Measurements from ENCODE around the gene SRGAP1. TPM values are rescaled to one million over a fixed set of nuclear protein-coding genes. Genes with fewer than 3 reads are reported as not detected.

The SRGAP1 gene
- total and polyA plus RNA-seq, 9 of the 15 experiments (the other 6 are each of a cell fraction or from before 2014, with no cell fraction given): 0.01 to 0.13 (median 0.04) TPM; not detected in 3

DNA sequence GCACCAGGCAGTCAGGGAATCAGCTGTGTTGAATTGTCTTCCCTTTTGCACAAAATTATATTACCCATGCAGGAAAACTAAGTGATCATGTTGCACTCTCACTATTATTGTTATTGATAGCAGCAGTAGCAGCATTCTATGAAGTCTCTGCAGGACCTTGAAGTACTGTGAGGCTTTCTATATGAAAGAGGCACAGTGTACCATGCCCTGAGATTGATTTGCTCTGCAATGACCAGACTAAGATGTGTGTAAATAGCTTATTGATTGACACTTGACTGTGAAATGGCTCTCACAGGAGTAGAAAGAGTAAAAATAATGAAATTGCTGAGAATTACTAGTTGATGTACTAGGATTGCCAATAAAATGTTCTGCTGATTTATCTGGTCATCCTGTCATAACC is 277.7 kb downstream of the SRGAP1 start:
- no TSS peak for BruUV-seq (replicated peaks)
- ChIA-PET POLR2A (interaction anchor here (1.0 kb wide), 1 partner anchor 26 kb away, joined by 3 read pairs; no protein-coding TSS in a partner anchor), CTCF (ENCODE audit: low intra/inter-chr PET ratio) (no interaction called here)
- no peaks in the 10 kb centered on the region for H4K20me1 ChIP-seq (replicated peaks; ENCODE audit: control insufficient read depth, insufficient read depth, low read length)
- no peaks in the 10 kb centered on the region for H3K9me3 ChIP-seq (replicated peaks; ENCODE audit: control insufficient read depth, insufficient read depth, low read depth, low read length)
- no peak for TF ChIP-seq RBM22 (IDR thresholded peaks at IDR 0.05; ENCODE audit: low read depth, low read length, poor library complexity, severe bottlenecking)
- no peak for TF ChIP-seq ESRRA (IDR thresholded peaks at IDR 0.05; ENCODE audit: borderline replicate concordance, low read depth)
- TF ChIP-seq BRF1 (IDR thresholded peaks at IDR 0.05; ENCODE audit: borderline replicate concordance, extremely low read depth, insufficient read length): no peak
- TF ChIP-seq, protein P1, sequence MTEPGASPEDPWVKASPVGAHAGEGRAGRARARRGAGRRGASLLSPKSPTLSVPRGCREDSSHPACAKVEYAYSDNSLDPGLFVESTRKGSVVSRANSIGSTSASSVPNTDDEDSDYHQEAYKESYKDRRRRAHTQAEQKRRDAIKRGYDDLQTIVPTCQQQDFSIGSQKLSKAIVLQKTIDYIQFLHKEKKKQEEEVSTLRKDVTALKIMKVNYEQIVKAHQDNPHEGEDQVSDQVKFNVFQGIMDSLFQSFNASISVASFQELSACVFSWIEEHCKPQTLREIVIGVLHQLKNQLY (CRISPR knock-in tag; conservative IDR thresholded peaks at IDR 0.05): no peak
- DNase-seq (ENCODE audit: extremely low read depth in 1 of 4, low spot score in 3 of 4): no peak
- no peak overlapping the region for H3K9ac ChIP-seq (ENCODE audit: insufficient read depth in 1 of 2, low read depth in 2 of 2, low read length in 2 of 2)
- intact Hi-C loops (cut with micrococcal nuclease): no loop called here
- no peaks in the 10 kb centered on the region for H3K9me1 ChIP-seq (ENCODE audit: control insufficient read depth, insufficient read depth, low read length)
- no peak overlapping the region for H3K27ac ChIP-seq (ENCODE audit: extremely low read depth, low read depth, low read length)
- in situ Hi-C loops (cut with MboI): no loop called here
- no peak overlapping the region for H3K4me3 ChIP-seq
- H3K4me1 ChIP-seq (replicated peaks in 1 of 2; ENCODE audit: control insufficient read depth in 2 of 2, insufficient read depth in 2 of 2, low read length in 2 of 2): no peaks in the 10 kb centered on the region
- H3K79me2 ChIP-seq (ENCODE audit: control insufficient read depth, insufficient read depth, low read length): no peaks in the 10 kb centered on the region
- ATAC-seq: no peak
- no peaks in the 10 kb centered on the region for H3K36me3 ChIP-seq (ENCODE audit: control insufficient read depth, insufficient read depth, low read length)
- no peak overlapping the region for H2AFZ ChIP-seq (ENCODE audit: low read depth, low read length)
- H3K4me2 ChIP-seq (ENCODE audit: insufficient read depth, low read length): no peak overlapping the region
- FAIRE-seq: no peak
- H3K27me3 ChIP-seq (ENCODE audit: control insufficient read depth in 2 of 2, insufficient read depth in 2 of 2, low read length in 2 of 2): peaks cover 2 to 6% of the 10 kb centered on the region in 2 experiments; a peak in 3 of 5 replicates

DNA sequence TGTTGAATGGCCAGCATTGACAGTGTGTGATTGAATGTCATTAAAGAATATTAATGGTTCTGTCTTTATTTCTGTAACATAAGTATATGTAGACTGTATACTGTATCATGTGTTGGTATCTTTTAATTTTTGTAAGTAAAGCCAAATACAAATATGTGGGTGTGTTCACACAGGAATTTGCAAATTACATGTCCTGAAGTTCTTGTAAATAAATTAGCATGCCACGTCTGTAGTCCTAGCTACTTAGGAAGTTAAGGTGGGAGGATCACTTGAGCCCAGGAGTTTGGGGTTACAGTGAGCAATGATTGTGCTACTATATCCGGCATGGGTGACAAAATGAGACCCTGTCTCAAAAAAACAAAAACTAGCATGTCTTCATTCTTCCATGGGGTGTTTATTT is 278.5 kb downstream of the SRGAP1 start:
- no peak overlapping the region for H3K9ac ChIP-seq (ENCODE audit: insufficient read depth in 1 of 2, low read depth in 2 of 2, low read length in 2 of 2)
- intact Hi-C loops (cut with micrococcal nuclease) (no loop called here), in situ Hi-C loops (cut with MboI) (no loop called here)
- no peak for ATAC-seq
- H3K27ac ChIP-seq (ENCODE audit: extremely low read depth, low read depth, low read length): no peak overlapping the region
- H3K79me2 ChIP-seq (ENCODE audit: control insufficient read depth, insufficient read depth, low read length): no peaks in the 10 kb centered on the region
- no peaks in the 10 kb centered on the region for H3K9me1 ChIP-seq (ENCODE audit: control insufficient read depth, insufficient read depth, low read length)
- peaks cover 2 to 12% of the 10 kb centered on the region in 2 experiments; a peak in 3 of 5 replicates for H3K27me3 ChIP-seq (ENCODE audit: control insufficient read depth in 2 of 2, insufficient read depth in 2 of 2, low read length in 2 of 2)
- H3K4me2 ChIP-seq (ENCODE audit: insufficient read depth, low read length): no peak overlapping the region
- no peak for TF ChIP-seq CREBBP (IDR thresholded peaks at IDR 0.05; ENCODE audit: low read depth, low read length)
- no peak for TF ChIP-seq LEF1 (IDR thresholded peaks at IDR 0.05)
- TF ChIP-seq ZC3H8 (IDR thresholded peaks at IDR 0.05): no peak
- no peak for TF ChIP-seq NFXL1 (CRISPR knock-in tag; IDR thresholded peaks at IDR 0.05)
- TF ChIP-seq ZNF75A (CRISPR knock-in tag; IDR thresholded peaks at IDR 0.05): no peak
- TF ChIP-seq RBM14 (IDR thresholded peaks at IDR 0.05; ENCODE audit: borderline replicate concordance, insufficient read depth, low read depth, low read length): no peak
- TF ChIP-seq, protein P2, sequence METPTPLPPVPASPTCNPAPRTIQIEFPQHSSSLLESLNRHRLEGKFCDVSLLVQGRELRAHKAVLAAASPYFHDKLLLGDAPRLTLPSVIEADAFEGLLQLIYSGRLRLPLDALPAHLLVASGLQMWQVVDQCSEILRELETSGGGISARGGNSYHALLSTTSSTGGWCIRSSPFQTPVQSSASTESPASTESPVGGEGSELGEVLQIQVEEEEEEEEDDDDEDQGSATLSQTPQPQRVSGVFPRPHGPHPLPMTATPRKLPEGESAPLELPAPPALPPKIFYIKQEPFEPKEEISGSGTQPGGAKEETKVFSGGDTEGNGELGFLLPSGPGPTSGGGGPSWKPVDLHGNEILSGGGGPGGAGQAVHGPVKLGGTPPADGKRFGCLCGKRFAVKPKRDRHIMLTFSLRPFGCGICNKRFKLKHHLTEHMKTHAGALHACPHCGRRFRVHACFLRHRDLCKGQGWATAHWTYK (CRISPR knock-in tag; IDR thresholded peaks at IDR 0.05): no peak
- no peak for TF ChIP-seq ASH1L (IDR thresholded peaks at IDR 0.05; ENCODE audit: borderline replicate concordance, low read depth, partially characterized antibody)
- no peak for TF ChIP-seq TCF7L2 (IDR thresholded peaks at IDR 0.05; ENCODE audit: low read depth, low read length)
- no peak for TF ChIP-seq PCBP1 (IDR thresholded peaks at IDR 0.05; ENCODE audit: low read depth, low read length, poor library complexity, severe bottlenecking)
- CTCF ChIA-PET (ENCODE audit: low intra/inter-chr PET ratio): no interaction called here
- no peak for FAIRE-seq
- DNase-seq (ENCODE audit: extremely low read depth in 1 of 4, low spot score in 3 of 4): no peak
- no peak overlapping the region for H3K4me3 ChIP-seq
- no peak overlapping the region for H2AFZ ChIP-seq (ENCODE audit: low read depth, low read length)
- no peaks in the 10 kb centered on the region for H4K20me1 ChIP-seq (replicated peaks; ENCODE audit: control insufficient read depth, insufficient read depth, low read length)
- WGBS (ENCODE audit: insufficient coverage, low coverage, missing lambda C conversion rate): 0% methylated on average over 2 of the region's 2 CpGs
- POLR2A ChIA-PET: no interaction called here
- no peaks in the 10 kb centered on the region for H3K36me3 ChIP-seq (ENCODE audit: control insufficient read depth, insufficient read depth, low read length)
- no peaks in the 10 kb centered on the region for H3K4me1 ChIP-seq (replicated peaks in 1 of 2; ENCODE audit: control insufficient read depth in 2 of 2, insufficient read depth in 2 of 2, low read length in 2 of 2)
- no peaks in the 10 kb centered on the region for H3K9me3 ChIP-seq (replicated peaks; ENCODE audit: control insufficient read depth, insufficient read depth, low read depth, low read length)
- BruUV-seq (replicated peaks): no TSS peak

Data from K562 (cell line).